ENCODE data around the gene USP37.

DNA sequence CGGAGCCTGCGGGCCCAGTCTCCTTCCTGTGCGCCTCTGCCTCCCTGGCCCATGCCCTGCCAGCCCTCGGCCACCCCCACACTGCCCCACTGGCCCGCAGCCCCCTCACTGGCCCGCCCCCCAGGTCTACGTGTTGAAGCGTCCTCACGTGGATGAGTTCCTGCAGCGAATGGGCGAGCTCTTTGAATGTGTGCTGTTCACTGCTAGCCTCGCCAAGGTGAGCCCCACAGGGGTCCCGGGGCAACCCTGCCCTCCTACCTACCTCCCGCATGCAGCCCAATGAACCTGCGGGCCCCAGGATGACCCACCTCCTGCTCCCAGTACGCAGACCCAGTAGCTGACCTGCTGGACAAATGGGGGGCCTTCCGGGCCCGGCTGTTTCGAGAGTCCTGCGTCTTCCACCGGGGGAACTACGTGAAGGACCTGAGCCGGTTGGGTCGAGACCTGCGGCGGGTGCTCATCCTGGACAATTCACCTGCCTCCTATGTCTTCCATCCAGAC lies 165.2 kb downstream of the USP37 start:
- TF ChIP-seq, protein P1, sequence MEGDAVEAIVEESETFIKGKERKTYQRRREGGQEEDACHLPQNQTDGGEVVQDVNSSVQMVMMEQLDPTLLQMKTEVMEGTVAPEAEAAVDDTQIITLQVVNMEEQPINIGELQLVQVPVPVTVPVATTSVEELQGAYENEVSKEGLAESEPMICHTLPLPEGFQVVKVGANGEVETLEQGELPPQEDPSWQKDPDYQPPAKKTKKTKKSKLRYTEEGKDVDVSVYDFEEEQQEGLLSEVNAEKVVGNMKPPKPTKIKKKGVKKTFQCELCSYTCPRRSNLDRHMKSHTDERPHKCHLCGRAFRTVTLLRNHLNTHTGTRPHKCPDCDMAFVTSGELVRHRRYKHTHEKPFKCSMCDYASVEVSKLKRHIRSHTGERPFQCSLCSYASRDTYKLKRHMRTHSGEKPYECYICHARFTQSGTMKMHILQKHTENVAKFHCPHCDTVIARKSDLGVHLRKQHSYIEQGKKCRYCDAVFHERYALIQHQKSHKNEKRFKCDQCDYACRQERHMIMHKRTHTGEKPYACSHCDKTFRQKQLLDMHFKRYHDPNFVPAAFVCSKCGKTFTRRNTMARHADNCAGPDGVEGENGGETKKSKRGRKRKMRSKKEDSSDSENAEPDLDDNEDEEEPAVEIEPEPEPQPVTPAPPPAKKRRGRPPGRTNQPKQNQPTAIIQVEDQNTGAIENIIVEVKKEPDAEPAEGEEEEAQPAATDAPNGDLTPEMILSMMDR (IDR thresholded peaks at IDR 0.05): no peak
- no peak for TF ChIP-seq POLR2A (IDR thresholded peaks at IDR 0.05)

Data from body of pancreas (tissue), 4 donors.